Measurements from ENCODE around the gene MAN1A2. TPM values are rescaled to one million over a fixed set of nuclear protein-coding genes. Genes with fewer than 3 reads are reported as not detected.

The MAN1A2 gene
- polyA plus RNA-seq, 3 donors = 4.0 to 10.5 (median 7.2) TPM

DNA sequence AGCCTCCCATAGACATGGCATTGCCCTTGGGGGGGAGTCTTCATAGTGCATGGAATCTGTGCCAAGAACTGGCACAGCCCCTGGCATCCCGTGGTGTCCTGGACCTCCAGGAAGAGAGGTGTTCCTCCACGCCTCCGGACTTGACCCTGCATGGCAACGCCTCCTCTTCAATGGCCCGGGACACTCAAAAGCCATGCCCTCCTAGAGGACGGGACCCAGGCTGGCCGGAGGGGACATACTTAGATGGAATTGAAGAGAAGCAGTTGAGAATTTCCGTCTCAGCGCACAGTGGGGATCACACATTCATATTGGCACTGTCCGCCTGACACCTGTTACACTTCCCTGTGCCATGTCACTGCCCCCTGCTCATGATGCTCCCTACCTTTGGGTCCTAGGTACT, 200.2 kb downstream of the MAN1A2 start:
- no peak overlapping the region for H3K27ac Mint-ChIP-seq
- 100% methylated on average over 10 of the region's 10 CpGs for WGBS (ENCODE audit: insufficient coverage)

DNA sequence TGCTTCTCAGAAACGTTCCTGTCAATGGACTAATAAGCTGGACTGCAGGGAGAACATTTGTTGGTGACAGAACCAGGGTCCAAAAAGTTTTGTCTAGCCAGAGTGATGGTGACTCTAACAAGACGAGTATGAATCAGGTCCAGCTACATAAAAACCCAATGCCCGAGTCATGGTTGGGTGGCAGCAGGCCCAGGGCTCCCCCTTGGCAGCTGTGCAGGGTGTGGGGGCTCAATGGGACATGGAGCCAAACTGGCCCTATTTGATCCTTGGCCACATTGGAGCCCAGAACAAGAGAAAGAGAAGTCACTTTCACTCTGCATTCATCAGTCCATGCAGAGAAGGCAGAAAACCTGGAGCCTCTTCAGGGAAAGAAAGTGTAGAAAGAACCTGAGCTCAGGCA, 200.7 kb downstream of the MAN1A2 start:
- no peak for DNase-seq
- H3K9me3 ChIP-seq (replicated peaks in 1 of 2; ENCODE audit: control insufficient read depth in 1 of 2, insufficient read depth in 1 of 2, low read length in 2 of 2) = no peaks in the 10 kb centered on the region
- H3K79me2 ChIP-seq (ENCODE audit: insufficient read depth, low read length) = no peaks in the 10 kb centered on the region
- TF ChIP-seq, protein P1, sequence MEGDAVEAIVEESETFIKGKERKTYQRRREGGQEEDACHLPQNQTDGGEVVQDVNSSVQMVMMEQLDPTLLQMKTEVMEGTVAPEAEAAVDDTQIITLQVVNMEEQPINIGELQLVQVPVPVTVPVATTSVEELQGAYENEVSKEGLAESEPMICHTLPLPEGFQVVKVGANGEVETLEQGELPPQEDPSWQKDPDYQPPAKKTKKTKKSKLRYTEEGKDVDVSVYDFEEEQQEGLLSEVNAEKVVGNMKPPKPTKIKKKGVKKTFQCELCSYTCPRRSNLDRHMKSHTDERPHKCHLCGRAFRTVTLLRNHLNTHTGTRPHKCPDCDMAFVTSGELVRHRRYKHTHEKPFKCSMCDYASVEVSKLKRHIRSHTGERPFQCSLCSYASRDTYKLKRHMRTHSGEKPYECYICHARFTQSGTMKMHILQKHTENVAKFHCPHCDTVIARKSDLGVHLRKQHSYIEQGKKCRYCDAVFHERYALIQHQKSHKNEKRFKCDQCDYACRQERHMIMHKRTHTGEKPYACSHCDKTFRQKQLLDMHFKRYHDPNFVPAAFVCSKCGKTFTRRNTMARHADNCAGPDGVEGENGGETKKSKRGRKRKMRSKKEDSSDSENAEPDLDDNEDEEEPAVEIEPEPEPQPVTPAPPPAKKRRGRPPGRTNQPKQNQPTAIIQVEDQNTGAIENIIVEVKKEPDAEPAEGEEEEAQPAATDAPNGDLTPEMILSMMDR (IDR thresholded peaks at IDR 0.05) = no peak
- peaks cover 8 to 13% of the 10 kb centered on the region in 2 donors for H3K4me1 ChIP-seq (ENCODE audit: control insufficient read depth in 1 of 2, insufficient read depth in 2 of 2, low read length in 2 of 2)
- no peaks in the 10 kb centered on the region for H3K27me3 ChIP-seq (ENCODE audit: control insufficient read depth in 2 of 2, insufficient read depth in 2 of 2, low read length in 2 of 2)
- H3K36me3 Mint-ChIP-seq = no peaks in the 10 kb centered on the region
- no peak overlapping the region for H3K27ac ChIP-seq (ENCODE audit: low read depth in 1 of 2, low read length in 2 of 2)
- peak overlapping the region in 1 of 7 donors; percentile 7 for H3K27ac Mint-ChIP-seq
- H3K36me3 ChIP-seq (replicated peaks in 1 of 2; ENCODE audit: control insufficient read depth in 1 of 2, insufficient read depth in 2 of 2, low read length in 2 of 2) = no peaks in the 10 kb centered on the region
- intact Hi-C loops (cut with micrococcal nuclease) = no loop called here
- no peak overlapping the region for H3K4me3 Mint-ChIP-seq
- 59% methylated on average over 3 of the region's 3 CpGs for WGBS (ENCODE audit: insufficient coverage)
- H3K4me3 ChIP-seq (replicated peaks in 1 of 3; ENCODE audit: low read depth in 2 of 3, low read length in 3 of 3) = no peak overlapping the region
- H3K4me2 ChIP-seq (replicated peaks; ENCODE audit: extremely low read depth, low read length, poor library complexity, severe bottlenecking) = no peak overlapping the region
- no peaks in the 10 kb centered on the region for H3K9me3 Mint-ChIP-seq
- H3K27me3 Mint-ChIP-seq (ENCODE audit: low read depth in 3 of 3) = peaks cover 0 to 4% (median 4%) of the 10 kb centered on the region in 3 donors
- H3K4me1 Mint-ChIP-seq = peaks cover 17% of the 10 kb centered on the region
- no peak overlapping the region for H2AFZ ChIP-seq (ENCODE audit: insufficient read depth, low read depth, low read length, poor library complexity, severe bottlenecking)
- no peaks in the 10 kb centered on the region for H4K20me1 ChIP-seq (ENCODE audit: insufficient read depth, low read length)
- H3K9ac ChIP-seq (ENCODE audit: insufficient read depth, low read length, poor library complexity, severe bottlenecking) = no peak overlapping the region

More for the DNA sequence above, 200.2 kb downstream of the MAN1A2 start:
- Histone ChIP-seq H3K27me3 (ENCODE audit: control insufficient read depth in 2 of 2, insufficient read depth in 2 of 2, low read length in 2 of 2) (no peaks in the 10 kb centered on the region), H2AFZ (ENCODE audit: insufficient read depth, low read depth, low read length, poor library complexity, severe bottlenecking) (no peak overlapping the region), H3K27ac (ENCODE audit: low read depth in 1 of 2, low read length in 2 of 2) (no peak overlapping the region), H3K9me3 (replicated peaks in 1 of 2; ENCODE audit: control insufficient read depth in 1 of 2, insufficient read depth in 1 of 2, low read length in 2 of 2) (no peaks in the 10 kb centered on the region), H3K36me3 (replicated peaks in 1 of 2; ENCODE audit: control insufficient read depth in 1 of 2, insufficient read depth in 2 of 2, low read length in 2 of 2) (no peaks in the 10 kb centered on the region), H3K79me2 (ENCODE audit: insufficient read depth, low read length) (no peaks in the 10 kb centered on the region), H3K9ac (ENCODE audit: insufficient read depth, low read length, poor library complexity, severe bottlenecking) (no peak overlapping the region), H3K4me3 (replicated peaks in 1 of 3; ENCODE audit: low read depth in 2 of 3, low read length in 3 of 3) (no peak overlapping the region), H3K4me1 (ENCODE audit: control insufficient read depth in 1 of 2, insufficient read depth in 2 of 2, low read length in 2 of 2) (peaks cover 8 to 9% of the 10 kb centered on the region in 2 donors), H3K4me2 (replicated peaks; ENCODE audit: extremely low read depth, low read length, poor library complexity, severe bottlenecking) (no peak overlapping the region), H4K20me1 (ENCODE audit: insufficient read depth, low read length) (no peaks in the 10 kb centered on the region)
- intact Hi-C loops (cut with micrococcal nuclease) = no loop called here
- Mint-ChIP-seq H3K4me1 (peaks cover 13% of the 10 kb centered on the region), H3K27me3 (ENCODE audit: low read depth in 3 of 3) (peaks cover 0 to 4% (median 4%) of the 10 kb centered on the region in 3 donors), H3K36me3 (no peaks in the 10 kb centered on the region), H3K9me3 (no peaks in the 10 kb centered on the region), H3K4me3 (no peak overlapping the region)
- TF ChIP-seq, protein P1 (IDR thresholded peaks at IDR 0.05) = no peak
- no peak for DNase-seq
